ENCODE data around the gene RETSAT.

DNA sequence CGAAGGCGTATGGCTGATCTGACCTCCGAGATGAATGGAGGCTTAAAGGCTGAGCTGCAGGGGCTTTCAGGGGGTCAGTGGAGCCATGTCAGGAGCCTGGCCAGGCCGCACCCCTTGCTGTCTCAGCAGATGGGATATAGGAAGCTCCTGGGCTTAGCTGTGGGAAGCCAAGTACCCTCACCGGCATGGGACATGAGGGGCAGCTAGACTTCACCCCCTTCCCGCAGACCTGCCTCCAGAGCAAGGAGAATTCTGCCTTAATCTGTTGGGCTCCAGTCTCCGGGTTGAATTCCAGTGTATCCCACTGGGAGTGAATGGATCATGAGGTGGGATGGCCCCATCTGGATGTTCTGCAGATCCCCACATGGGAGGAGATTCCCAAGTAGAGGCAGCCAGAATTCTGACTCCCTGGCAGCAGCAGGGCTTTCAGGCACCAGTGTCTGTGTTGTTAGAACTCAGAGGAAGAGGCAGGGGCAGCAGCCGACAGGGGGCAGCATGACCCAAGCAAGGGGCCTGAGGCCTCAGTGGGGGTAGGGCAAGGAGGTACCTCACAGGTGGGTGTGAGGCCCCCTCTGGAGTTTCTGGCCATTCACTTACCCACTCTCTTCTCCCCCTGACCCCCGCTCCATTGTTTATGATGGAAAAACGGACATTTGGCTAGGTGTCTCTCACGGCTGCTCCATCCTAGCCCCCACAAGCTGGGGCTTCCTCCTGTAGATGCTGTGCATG, 36.8 kb upstream of the RETSAT start:
- TF ChIP-seq, protein P1, sequence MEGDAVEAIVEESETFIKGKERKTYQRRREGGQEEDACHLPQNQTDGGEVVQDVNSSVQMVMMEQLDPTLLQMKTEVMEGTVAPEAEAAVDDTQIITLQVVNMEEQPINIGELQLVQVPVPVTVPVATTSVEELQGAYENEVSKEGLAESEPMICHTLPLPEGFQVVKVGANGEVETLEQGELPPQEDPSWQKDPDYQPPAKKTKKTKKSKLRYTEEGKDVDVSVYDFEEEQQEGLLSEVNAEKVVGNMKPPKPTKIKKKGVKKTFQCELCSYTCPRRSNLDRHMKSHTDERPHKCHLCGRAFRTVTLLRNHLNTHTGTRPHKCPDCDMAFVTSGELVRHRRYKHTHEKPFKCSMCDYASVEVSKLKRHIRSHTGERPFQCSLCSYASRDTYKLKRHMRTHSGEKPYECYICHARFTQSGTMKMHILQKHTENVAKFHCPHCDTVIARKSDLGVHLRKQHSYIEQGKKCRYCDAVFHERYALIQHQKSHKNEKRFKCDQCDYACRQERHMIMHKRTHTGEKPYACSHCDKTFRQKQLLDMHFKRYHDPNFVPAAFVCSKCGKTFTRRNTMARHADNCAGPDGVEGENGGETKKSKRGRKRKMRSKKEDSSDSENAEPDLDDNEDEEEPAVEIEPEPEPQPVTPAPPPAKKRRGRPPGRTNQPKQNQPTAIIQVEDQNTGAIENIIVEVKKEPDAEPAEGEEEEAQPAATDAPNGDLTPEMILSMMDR (IDR thresholded peaks at IDR 0.05): peak; percentile 81
- TF ChIP-seq EZH2 (IDR thresholded peaks at IDR 0.05; ENCODE audit: borderline replicate concordance, insufficient read depth, low read depth, low read length, poor library complexity, severe bottlenecking): no peak
